HepG2 (cell line): ENCODE measurements around the gene JMY. TPM values are rescaled to one million over a fixed set of nuclear protein-coding genes. Genes with fewer than 3 reads are reported as not detected.

Experiments used
- ATAC-seq: fragments of 200-7000 bp; cut with Tn5 transposase; 3 replicates; pipeline ENCODE4 v1.9.1; 2020; ENCODE audit warnings: mild to moderate bottlenecking, moderate library complexity
- BruUV-seq: library from RNA; stranded (reverse); fragments of 400-500 nt; replicated peaks from 2 replicates; lab custom pipeline; 2021; lab: Mats Ljungman, UMichigan
- CTCF ChIA-PET: fragments of 300-600 bp; formaldehyde crosslinking; extraction: SDS; loops from one replicate; lab custom pipeline; 2021; ENCODE audit warnings: low total read pairs, inconsistent platforms, low intra/inter-chr PET ratio; lab: Yijun Ruan, JAX
- POLR2A ChIA-PET: fragments of 350-600 bp; sonication (Branson Sonifier 250); formaldehyde crosslinking; loops from one replicate; lab custom pipeline; 2020; ENCODE audit warnings: antibody characterized with exemption, inconsistent platforms; lab: Yijun Ruan, JAX
- DNase-seq: peaks from one replicate; pipeline ENCODE4 v3.0.0-alpha.2; 2015; ENCODE audit warnings: low spot score
- FAIRE-seq: peaks from 3 replicates; lab custom pipeline; 2011; peaks lifted over from hg19 to GRCh38; lab: Jason Lieb, UNC
- H2AFZ ChIP-seq: one replicate; pipeline ENCODE4 v1.6.1; 2011; ENCODE audit warnings: low read length, inconsistent platforms
- H3K27ac ChIP-seq: fragments of 300-600 bp; 3 replicates; pipeline ENCODE4 v1.8.0; 2011; ENCODE audit warnings: mixed run types, mild to moderate bottlenecking, mixed read lengths, low read length, inconsistent platforms; ENCODE audit not compliant: insufficient read depth; ENCODE audit errors: extremely low read length
- H3K27me3 ChIP-seq, 2 experiments: fragments of 200-600 bp in 1 of 2; 2 replicates in 1 of 2; 3 replicates in 1 of 2; pipeline versions ENCODE4 v1.6.0 to v1.8.0; 2011; ENCODE audit warnings: low read length in 2 of 2, mild to moderate bottlenecking in 2 of 2, moderate library complexity in 2 of 2, inconsistent platforms in 1 of 2; ENCODE audit not compliant: insufficient read depth in 2 of 2, control insufficient read depth in 1 of 2
- H3K36me3 ChIP-seq, 2 experiments: fragments of 200-600 bp in 1 of 2; replicated peaks in 1 of 2; 2 replicates in 1 of 2; 3 replicates in 1 of 2; pipeline versions ENCODE4 v1.5.1 to v1.8.0; 2011; ENCODE audit warnings: low read length in 2 of 2, inconsistent platforms in 1 of 2; ENCODE audit not compliant: insufficient read depth in 2 of 2, control insufficient read depth in 1 of 2
- H3K4me1 ChIP-seq: 2 replicates; pipeline ENCODE4 v1.5.1; 2012; ENCODE audit warnings: low read length, inconsistent platforms; ENCODE audit not compliant: insufficient read depth
- H3K4me2 ChIP-seq: 2 replicates; pipeline ENCODE4 v1.6.0; 2011; ENCODE audit warnings: low read depth, low read length, inconsistent platforms
- H3K4me3 ChIP-seq, 3 experiments: fragments of 200-600 bp in 1 of 3; sonication (generic), shearing (Covaris generic) in 1 of 3; replicated peaks in 1 of 3; 2 replicates each; pipeline ENCODE4 v1.5.1; 2011 to 2016; ENCODE audit warnings: low read length in 3 of 3, inconsistent platforms in 2 of 3, low read depth in 2 of 3, mild to moderate bottlenecking in 2 of 3, control low read depth in 1 of 3, mixed read lengths in 1 of 3; ENCODE audit not compliant: insufficient read depth in 1 of 3
- H3K79me2 ChIP-seq: one replicate; pipeline ENCODE4 v1.6.1; 2011; ENCODE audit warnings: low read length, inconsistent platforms; ENCODE audit not compliant: insufficient read depth
- H3K9ac ChIP-seq: 2 replicates; pipeline ENCODE4 v1.6.0; 2011; ENCODE audit warnings: mild to moderate bottlenecking, low read depth, low read length, inconsistent platforms; ENCODE audit not compliant: insufficient read depth
- H3K9me3 ChIP-seq: 2 replicates; pipeline ENCODE4 v1.5.1; 2012; ENCODE audit warnings: mild to moderate bottlenecking, low read length
- H4K20me1 ChIP-seq: 2 replicates; pipeline ENCODE4 v1.6.0; 2011; ENCODE audit warnings: inconsistent platforms, mild to moderate bottlenecking, low read length, moderate library complexity; ENCODE audit not compliant: insufficient read depth
- DNMT3B ChIP-seq: conservative IDR thresholded peaks from 2 replicates; pipeline ENCODE4 v1.6.1; 2016; ENCODE audit warnings: missing biosample characterization, control low read depth
- MEF2D ChIP-seq: sonication (generic); formaldehyde crosslinking; IDR thresholded peaks from 2 replicates; pipeline ENCODE4 v1.5.1; 2020; ENCODE audit warnings: mild to moderate bottlenecking, missing genetic modification reagents
- MXI1 ChIP-seq: IDR thresholded peaks from 3 replicates; pipeline ENCODE4 v1.6.1; 2012; ENCODE audit warnings: low read depth, low read length, inconsistent platforms, borderline replicate concordance
- NFKB2 ChIP-seq: sonication (generic); formaldehyde crosslinking; IDR thresholded peaks from 2 replicates; pipeline ENCODE4 v1.4.0; 2020; ENCODE audit warnings: missing genetic modification reagents, borderline replicate concordance
- TBX2 ChIP-seq: sonication (generic); formaldehyde crosslinking; IDR thresholded peaks from 2 replicates; pipeline ENCODE4 v1.5.0; 2020; ENCODE audit warnings: missing genetic modification reagents, mild to moderate bottlenecking, borderline replicate concordance
- ZNF101 ChIP-seq: sonication (generic); formaldehyde crosslinking; IDR thresholded peaks from 2 replicates; pipeline ENCODE4 v1.4.0; 2020; ENCODE audit warnings: mild to moderate bottlenecking, low read depth, missing genetic modification reagents, borderline replicate concordance
- ZNF350 ChIP-seq: sonication (generic); formaldehyde crosslinking; IDR thresholded peaks from 2 replicates; pipeline ENCODE4 v1.4.0; 2020; ENCODE audit warnings: mild to moderate bottlenecking, low read depth, missing genetic modification reagents, borderline replicate concordance
- ZNF761 ChIP-seq: sonication (generic); formaldehyde crosslinking; conservative IDR thresholded peaks from 2 replicates; pipeline ENCODE4 v1.4.0; 2020; ENCODE audit warnings: mild to moderate bottlenecking, missing genetic modification reagents
- WGBS: methylation state at CpG from one replicate; pipeline ENCODE4 v1.1.6; 2017; ENCODE audit warnings: low lambda C conversion rate; 5-methylcytosine and 5-hydroxymethylcytosine counted together
- in situ Hi-C: cut with HindIII; loops from 2 replicates; pipeline ENCODE4 v1.10.0; 2017; ENCODE audit warnings: low pct_unique_long_range_greater_than_20kb; ENCODE audit not compliant: extremely low pct_ligation_motif_present
- intact Hi-C: fragments of 100-400 bp; cut with micrococcal nuclease; formaldehyde crosslinking; loops from one replicate; pipeline ENCODE4 v1.10.0; 2022; ENCODE audit not compliant: unreplicated experiment
- polyA plus RNA-seq, 8 experiments: library from polyadenylated mRNA; depleted of rRNA in 3 of 8; stranded (reverse) in 7 of 8; unstranded in 1 of 8; fragments of >200 nt; fragmentation: Illumina TruSeq in 4 of 8; extraction: Trizol in 4 of 8; gene quantifications; 2 replicates each; pipeline versions ENCODE4 v1.2.1 to v1.2.3, GENCODE V29; 2011 to 2016; ENCODE audit warnings: low read depth in 4 of 8, missing spikeins in 1 of 8, mixed read lengths in 1 of 8; ENCODE audit not compliant: insufficient read depth in 1 of 8
- total RNA-seq, 5 experiments: library from RNA; depleted of rRNA; stranded (reverse); fragments of >200 nt; fragmentation: Illumina TruSeq; extraction: Trizol; gene quantifications; 2 replicates each; pipeline ENCODE4 v1.2.3, GENCODE V29; 2016; ENCODE audit warnings: low read depth in 1 of 5
- TF ChIP-seq, protein P1 (sequence below): sonication (generic); formaldehyde crosslinking; IDR thresholded peaks from 2 replicates; pipeline ENCODE4 v1.4.0; 2020; ENCODE audit warnings: mild to moderate bottlenecking, missing genetic modification reagents, borderline replicate concordance
- TF ChIP-seq, protein P2 (sequence below): sonication (generic); formaldehyde crosslinking; IDR thresholded peaks from 2 replicates; pipeline ENCODE4 v1.5.0; 2020; ENCODE audit warnings: mild to moderate bottlenecking, missing genetic modification reagents
- TF ChIP-seq, protein P3 (sequence below): sonication (generic); formaldehyde crosslinking; IDR thresholded peaks from 2 replicates; pipeline ENCODE4 v1.5.0; 2020; ENCODE audit warnings: mild to moderate bottlenecking, missing genetic modification reagents

JMY gene
- total and polyA plus RNA-seq, 2 of the 13 experiments (the other 11 are each of a cell fraction or from before 2014, with no cell fraction given), result 4.0 to 4.2 TPM

DNA sequence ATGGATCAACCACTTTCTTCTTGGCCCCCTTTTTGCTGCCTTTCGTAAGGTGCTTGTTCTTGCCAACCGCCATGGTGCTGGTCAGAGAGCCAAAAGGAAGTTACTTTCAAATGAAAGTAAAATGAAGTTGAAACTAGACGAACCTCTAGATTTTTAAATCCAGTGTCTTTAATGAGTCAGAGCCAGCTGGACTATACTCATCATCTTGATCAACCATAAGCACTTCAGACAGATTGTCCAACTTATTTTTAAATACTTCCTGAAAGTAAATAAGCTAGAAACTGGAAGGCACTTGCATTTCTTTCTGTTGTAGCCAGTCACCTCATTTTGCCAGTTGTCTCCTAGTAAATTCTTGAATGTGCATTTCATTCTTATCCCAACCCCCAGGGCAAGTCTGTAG, 48.9 kb downstream of the JMY start:
- in situ Hi-C loops, result no loop called here
- CTCF ChIA-PET, result no interaction called here
- TF ChIP-seq, protein P1, sequence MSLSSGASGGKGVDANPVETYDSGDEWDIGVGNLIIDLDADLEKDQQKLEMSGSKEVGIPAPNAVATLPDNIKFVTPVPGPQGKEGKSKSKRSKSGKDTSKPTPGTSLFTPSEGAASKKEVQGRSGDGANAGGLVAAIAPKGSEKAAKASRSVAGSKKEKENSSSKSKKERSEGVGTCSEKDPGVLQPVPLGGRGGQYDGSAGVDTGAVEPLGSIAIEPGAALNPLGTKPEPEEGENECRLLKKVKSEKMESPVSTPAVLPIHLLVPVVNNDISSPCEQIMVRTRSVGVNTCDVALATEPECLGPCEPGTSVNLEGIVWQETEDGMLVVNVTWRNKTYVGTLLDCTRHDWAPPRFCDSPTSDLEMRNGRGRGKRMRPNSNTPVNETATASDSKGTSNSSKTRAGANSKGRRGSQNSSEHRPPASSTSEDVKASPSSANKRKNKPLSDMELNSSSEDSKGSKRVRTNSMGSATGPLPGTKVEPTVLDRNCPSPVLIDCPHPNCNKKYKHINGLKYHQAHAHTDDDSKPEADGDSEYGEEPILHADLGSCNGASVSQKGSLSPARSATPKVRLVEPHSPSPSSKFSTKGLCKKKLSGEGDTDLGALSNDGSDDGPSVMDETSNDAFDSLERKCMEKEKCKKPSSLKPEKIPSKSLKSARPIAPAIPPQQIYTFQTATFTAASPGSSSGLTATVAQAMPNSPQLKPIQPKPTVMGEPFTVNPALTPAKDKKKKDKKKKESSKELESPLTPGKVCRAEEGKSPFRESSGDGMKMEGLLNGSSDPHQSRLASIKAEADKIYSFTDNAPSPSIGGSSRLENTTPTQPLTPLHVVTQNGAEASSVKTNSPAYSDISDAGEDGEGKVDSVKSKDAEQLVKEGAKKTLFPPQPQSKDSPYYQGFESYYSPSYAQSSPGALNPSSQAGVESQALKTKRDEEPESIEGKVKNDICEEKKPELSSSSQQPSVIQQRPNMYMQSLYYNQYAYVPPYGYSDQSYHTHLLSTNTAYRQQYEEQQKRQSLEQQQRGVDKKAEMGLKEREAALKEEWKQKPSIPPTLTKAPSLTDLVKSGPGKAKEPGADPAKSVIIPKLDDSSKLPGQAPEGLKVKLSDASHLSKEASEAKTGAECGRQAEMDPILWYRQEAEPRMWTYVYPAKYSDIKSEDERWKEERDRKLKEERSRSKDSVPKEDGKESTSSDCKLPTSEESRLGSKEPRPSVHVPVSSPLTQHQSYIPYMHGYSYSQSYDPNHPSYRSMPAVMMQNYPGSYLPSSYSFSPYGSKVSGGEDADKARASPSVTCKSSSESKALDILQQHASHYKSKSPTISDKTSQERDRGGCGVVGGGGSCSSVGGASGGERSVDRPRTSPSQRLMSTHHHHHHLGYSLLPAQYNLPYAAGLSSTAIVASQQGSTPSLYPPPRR, result no peak
- no peak for TF ChIP-seq ZNF761 (CRISPR knock-in tag)
- no peak for TF ChIP-seq ZNF101 (CRISPR knock-in tag)
- TF ChIP-seq MEF2D, result no peak
- no peak for TF ChIP-seq NFKB2 (CRISPR knock-in tag)
- TF ChIP-seq MXI1, result no peak
- TF ChIP-seq DNMT3B, result no peak
- TF ChIP-seq, protein P2, sequence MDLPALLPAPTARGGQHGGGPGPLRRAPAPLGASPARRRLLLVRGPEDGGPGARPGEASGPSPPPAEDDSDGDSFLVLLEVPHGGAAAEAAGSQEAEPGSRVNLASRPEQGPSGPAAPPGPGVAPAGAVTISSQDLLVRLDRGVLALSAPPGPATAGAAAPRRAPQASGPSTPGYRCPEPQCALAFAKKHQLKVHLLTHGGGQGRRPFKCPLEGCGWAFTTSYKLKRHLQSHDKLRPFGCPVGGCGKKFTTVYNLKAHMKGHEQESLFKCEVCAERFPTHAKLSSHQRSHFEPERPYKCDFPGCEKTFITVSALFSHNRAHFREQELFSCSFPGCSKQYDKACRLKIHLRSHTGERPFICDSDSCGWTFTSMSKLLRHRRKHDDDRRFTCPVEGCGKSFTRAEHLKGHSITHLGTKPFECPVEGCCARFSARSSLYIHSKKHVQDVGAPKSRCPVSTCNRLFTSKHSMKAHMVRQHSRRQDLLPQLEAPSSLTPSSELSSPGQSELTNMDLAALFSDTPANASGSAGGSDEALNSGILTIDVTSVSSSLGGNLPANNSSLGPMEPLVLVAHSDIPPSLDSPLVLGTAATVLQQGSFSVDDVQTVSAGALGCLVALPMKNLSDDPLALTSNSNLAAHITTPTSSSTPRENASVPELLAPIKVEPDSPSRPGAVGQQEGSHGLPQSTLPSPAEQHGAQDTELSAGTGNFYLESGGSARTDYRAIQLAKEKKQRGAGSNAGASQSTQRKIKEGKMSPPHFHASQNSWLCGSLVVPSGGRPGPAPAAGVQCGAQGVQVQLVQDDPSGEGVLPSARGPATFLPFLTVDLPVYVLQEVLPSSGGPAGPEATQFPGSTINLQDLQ (CRISPR knock-in tag), result no peak
- TF ChIP-seq, protein P3, sequence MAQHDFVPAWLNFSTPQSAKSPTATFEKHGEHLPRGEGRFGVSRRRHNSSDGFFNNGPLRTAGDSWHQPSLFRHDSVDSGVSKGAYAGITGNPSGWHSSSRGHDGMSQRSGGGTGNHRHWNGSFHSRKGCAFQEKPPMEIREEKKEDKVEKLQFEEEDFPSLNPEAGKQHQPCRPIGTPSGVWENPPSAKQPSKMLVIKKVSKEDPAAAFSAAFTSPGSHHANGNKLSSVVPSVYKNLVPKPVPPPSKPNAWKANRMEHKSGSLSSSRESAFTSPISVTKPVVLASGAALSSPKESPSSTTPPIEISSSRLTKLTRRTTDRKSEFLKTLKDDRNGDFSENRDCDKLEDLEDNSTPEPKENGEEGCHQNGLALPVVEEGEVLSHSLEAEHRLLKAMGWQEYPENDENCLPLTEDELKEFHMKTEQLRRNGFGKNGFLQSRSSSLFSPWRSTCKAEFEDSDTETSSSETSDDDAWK (CRISPR knock-in tag), result no peak
- no peak for TF ChIP-seq TBX2 (CRISPR knock-in tag)
- no peak for TF ChIP-seq ZNF350

More for the DNA sequence above, 48.9 kb downstream of the JMY start:
- FAIRE-seq (no peak), ATAC-seq (no peak), DNase-seq (no peak)
- no peak overlapping the region for H3K4me3 ChIP-seq
- no peaks in the 10 kb centered on the region for H3K9me3 ChIP-seq
- no peaks in the 10 kb centered on the region for H3K4me1 ChIP-seq
- H3K79me2 ChIP-seq, result no peaks in the 10 kb centered on the region
- BruUV-seq, result no TSS peak
- H2AFZ ChIP-seq, result no peak overlapping the region
- no peaks in the 10 kb centered on the region for H3K27me3 ChIP-seq
- intact Hi-C loops, result no loop called here
- H3K27ac ChIP-seq, result no peak overlapping the region
- 0 out of 2 replicates have a peak, but pooled peaks cover 3% of the 10 kb centered on the region for H4K20me1 ChIP-seq
- H3K36me3 ChIP-seq, result peaks cover 0 to 34% of the 10 kb centered on the region in 2 experiments; a peak in 3 of 5 replicates
- no peak overlapping the region for H3K9ac ChIP-seq
- H3K4me2 ChIP-seq, result no peak overlapping the region
- 98% methylated on average over 3 of the region's 3 CpGs for whole genome bisulfite sequencing
- POLR2A ChIA-PET, result no interaction called here
